ELF-1 (cell line): ENCODE data around the gene SCIN.

Experiments used
- DNase-seq: peaks from one replicate; pipeline ENCODE4 v3.0.0-alpha.2; 2016; ENCODE audit warnings: low read depth, low spot score

SCIN gene

DNA sequence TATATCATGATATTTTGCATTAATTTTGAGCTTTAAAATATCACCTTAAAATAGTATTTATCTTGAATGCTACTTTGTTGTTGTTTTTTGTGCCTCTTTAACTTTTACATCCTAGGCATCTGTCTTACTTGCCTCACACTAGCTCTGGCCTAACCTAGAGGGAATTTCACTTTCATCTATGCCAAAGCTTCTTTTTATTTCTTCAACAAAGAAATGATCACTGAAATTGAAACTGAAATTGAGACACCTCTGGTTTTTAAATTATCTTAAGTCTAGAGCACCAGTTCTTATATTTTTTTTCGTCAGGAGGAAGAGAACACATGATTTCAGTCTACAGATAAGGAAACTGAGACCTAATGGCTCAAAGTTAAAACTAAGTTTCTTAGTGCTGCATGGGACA lies 3.5 kb upstream of the SCIN start:
- no peak for DNase-seq

DNA sequence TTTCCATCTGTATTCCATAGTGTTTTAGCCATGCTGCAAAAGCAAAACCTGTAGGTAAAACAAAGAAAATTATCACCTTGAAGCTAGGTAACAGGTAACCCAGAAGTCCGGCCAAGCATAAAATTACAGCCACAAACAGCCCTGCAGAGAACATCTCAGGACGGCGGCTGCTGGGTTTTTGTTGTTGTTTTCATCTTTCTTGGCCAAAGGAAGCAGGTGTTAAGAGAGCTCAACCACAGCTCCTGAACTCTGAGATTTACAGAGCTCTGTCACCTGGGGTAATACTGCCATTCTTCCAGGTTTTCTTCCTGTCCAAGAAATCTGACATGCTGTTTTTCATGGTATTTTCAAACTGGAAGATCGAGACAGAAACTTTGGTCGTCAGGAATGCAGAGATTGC lies 847 bp upstream of the SCIN start:
- no peak for DNase-seq

DNA sequence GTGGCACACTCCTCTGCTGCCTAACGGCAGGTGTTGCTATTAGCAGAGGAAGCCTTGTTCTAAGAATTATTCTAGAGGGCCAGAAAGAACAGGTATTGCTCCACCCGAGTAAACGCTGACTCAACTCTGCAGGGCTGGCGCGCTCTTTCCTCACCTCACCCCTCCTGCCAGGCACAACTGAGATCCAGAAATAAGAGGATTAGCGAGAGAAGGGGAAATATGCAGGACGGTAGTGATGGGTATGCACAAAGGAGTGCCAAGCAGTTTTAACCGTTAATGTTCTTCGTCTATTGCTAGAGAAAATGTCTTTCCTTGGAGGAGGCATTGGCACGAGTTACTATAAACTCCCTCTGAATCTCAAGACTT lies 369 bp upstream of the SCIN start:
- DNase-seq = no peak

DNA sequence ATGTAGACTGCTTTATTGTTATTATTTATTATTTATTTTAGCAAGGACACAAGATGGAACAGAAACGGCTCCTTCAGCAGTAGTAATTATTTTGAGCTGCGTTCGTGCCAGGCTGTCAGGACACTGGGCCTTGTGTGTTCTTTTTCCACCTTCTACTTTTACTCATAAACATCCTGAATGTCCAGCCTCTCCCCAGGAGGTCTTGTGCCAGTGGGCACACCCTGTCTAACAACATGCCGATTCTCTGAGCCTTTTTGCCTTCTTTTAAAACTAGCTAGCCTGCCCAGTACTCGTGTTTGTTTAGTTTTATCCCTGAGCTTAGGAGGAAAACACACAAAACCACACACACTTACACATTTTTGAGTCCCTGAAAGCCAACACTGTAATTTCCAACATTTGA lies 1.2 kb downstream of the SCIN start:
- DNase-seq = no peak

DNA sequence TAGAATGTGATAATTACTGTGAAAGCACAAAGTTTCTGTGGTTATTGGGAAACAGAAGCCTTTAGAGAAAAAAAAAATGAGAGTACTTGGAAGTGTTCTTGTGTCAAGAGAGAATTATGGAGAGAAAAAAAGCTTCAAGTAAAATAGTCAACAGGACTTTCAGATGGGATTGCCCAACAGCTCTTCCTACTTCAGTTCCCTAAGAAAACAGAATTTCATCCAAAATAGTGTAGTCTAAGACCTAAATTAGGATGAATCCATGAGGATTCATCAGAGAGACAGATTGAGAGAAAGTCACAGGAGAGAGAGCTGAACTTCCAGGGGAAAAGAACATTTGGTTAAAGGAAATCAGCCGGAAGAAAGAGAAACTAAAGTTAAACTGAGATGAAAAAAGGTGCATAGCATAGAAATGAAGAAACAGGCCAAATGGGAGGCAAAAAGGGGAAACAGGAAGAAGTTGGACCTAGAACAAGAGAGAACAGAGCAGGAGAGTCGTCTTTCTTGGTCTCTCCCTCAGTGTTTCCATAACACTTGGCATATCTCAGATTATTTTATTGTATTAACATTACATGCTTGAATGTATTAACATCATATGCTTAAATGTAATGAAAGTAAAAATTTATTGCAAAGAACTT lies 2.5 kb downstream of the SCIN start:
- DNase-seq = no peak

DNA sequence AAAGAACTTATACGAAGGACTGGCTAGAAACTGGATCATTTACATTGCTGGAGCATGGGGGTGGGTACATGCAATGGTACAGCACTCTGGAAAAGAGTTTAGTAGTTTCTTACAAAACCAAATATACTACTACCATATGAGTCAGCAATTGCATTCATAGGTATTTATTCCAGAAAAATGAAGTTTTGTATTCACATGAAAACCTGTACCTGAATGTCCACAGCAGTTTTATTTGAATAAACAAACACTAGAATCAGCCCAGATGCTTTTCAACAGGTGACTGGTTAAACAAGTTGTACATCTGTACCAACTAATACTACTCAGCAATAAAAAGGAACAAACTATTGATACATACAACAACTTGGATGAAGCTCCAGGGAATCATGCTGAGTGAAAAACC lies 3.4 kb downstream of the SCIN start:
- no peak for DNase-seq

DNA sequence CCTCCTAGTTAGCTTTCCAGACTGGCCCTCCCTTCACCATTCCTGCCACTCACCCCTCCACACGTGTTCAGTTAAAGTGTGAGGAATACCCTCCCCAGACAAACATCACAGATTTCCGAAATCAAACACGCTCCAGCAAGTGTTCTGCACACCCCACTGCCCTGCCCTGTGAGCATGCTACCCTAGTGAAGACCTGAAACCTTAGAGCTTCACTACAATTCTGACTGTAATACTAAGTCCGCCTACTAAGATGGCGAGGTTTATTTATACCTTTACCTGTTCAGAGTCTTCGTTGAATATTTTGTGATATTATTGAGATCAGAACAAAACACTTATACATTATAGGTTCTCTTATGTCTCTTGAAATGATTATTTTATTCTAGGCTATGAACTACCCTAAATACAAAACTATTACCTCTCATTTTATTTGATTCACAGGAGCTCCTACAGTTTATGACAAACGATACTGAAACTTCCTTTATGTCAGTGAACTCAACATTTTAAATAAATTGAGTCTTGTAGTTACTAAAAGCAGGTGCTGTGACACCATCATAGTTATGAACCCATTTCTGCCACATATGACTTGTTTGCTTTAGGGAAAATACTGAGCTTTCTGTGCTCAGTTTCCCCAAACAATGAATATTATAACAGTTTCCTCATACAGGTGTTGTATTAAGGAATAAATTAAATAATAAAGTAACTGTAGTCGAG lies 8.6 kb downstream of the SCIN start:
- DNase-seq = no peak

DNA sequence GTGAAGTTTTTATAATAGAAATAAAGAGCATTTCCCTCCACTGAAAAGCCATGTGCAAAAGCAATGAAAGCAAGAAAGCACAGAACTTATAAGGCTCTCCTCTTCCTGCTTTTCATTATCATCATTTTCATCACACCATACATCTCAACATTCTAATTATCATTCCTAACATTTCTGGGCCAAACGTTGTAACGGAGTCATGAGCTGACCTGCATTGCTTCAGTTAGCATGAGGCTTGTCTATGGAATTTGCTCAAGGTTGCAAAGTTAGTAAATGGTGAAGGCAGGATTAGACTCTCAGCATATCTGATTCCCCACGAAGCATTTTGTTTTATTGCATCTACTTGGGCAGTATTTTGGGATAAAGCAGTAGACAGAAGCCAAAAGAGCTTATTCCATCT lies 11.4 kb downstream of the SCIN start:
- DNase-seq = no peak

DNA sequence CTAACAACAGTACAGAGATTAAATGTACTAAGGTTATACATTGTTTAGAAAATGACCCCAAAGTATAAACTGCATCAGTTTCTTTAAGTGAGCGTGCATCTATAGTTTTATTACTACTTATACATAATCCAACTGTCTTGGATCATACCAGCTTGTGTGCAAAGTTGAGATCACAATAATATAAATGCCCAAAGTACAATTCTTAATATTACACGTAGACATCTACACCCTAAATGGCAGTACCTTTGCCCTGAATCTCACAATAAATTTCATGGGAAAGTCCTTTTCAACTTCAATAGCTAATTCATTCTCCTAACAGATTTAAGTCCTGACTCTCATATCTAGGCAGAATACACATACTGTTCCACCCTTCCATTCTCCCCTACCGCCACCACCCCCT lies 11.8 kb downstream of the SCIN start:
- DNase-seq = no peak

DNA sequence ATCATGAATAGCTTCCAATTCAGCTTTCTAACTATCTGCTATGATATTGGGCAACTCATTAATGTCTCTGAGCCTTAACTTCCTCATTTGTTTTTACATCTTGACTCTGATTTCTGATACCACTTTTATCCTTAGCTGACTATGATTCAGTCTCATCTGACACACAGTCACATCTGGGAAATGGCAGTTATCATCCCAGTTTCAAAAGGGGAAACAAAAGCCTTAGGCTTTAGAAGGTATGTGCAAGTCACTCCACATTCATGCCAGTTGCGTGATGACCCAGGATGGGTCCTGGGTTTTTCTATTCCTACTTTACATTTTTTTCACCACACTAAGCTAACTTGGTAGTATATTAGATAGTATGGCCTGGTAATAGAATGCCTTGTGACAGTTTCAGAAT lies 12.7 kb downstream of the SCIN start:
- DNase-seq = no peak

DNA sequence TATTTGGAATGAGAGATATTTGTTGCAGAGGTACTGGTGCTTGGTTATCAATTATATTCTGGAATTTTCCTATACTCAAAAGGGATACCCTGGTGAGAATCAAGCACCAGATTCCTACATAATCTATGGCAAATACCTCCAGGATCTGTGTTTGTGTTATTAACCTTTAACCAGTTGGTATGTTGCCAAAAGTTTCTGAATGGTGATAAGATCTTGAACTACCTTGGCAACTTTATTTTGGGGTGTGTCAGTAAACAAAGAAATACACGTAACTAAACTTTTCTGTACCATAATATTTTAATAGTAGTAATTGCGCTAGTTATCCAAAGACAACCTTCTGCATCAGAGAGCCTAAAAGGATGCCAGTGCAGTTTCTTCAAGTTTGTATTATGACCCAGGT lies 13.4 kb downstream of the SCIN start:
- DNase-seq = no peak

DNA sequence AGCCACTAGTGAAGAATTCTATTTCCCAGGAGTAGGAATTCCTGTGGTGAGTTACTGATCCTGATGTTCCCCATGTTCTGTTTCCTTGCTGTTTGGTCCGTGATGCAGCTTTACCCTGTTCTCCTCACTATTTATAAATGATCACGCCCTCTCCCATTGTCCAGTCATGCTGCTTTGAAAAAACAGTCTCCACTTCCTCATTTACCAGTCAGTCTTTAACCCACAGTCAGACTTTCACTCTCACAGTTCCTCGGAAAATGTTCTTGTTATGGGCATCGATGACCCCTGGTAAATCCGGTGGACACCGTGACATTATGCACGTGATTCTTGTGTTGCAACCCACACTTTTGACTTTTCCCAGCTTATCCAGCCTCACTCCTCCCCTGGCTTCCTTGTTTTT lies 14.4 kb downstream of the SCIN start:
- DNase-seq = no peak

DNA sequence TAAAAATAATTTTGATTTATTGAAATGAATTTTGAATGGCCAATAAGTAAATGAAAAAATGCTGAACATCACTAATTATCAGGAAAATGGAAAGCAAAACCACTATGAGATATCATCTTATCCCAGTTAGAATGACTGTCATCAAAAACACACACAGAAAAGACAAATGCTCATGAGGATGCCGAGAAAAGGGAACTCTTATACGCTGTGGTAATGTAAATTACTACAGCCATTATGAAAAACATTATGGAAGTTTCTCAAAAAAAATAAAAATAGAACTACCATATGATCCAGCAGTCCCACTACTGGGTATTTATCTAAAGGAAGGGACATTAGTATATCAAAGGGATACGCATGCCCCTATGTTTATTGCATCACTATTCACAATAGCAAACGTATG lies 15.8 kb downstream of the SCIN start:
- DNase-seq = no peak

DNA sequence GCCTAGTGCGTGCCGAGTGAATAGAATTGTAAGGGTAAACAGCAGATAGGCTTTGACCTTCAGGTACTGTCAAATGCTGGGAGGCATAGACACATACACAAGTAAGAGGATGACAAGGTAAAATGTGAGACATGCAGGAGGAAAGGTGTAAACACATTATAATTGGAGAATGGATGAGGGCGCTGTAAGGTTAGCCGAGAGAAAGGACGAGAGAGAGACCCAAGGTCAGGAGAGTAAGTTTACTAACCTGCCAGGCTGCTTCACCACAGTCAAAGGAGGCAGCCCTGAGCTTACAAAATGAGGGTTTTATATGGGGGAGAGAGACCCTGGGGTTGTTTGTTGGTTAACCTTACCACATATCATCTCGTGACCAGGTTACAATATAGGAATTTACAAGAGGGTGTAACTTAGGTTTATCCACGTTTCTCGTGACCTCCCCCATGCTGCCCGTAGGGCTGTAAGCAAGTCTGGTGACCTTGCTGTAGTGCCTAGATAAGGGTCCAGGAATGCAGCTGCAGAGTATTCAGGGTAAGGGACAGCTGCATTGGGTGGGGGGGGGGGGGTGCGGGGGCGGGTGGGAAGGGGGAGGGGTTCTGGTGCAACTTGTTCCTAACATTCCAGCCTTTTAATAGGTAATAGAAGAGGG lies 17.9 kb downstream of the SCIN start:
- no peak for DNase-seq

DNA sequence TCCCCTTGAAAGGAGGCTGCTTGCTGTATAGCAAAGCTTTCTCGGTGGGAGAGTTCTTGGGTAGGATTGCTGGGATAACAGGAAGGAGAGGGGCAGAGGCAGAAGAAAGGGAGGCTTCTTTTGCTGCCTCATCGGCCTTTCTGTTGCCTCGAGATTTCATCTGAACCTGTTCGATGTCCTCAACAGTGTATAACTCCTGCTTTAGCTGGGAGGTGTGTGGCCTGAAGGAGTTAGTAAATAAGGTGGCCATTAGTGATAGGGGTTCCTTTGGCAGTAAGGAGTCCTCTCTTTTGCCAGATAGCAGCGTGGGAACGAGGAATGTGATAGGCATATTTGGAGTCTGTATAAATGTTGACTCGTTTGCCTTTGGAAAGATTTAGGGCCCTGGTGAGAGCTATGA lies 20.0 kb downstream of the SCIN start:
- DNase-seq = no peak

DNA sequence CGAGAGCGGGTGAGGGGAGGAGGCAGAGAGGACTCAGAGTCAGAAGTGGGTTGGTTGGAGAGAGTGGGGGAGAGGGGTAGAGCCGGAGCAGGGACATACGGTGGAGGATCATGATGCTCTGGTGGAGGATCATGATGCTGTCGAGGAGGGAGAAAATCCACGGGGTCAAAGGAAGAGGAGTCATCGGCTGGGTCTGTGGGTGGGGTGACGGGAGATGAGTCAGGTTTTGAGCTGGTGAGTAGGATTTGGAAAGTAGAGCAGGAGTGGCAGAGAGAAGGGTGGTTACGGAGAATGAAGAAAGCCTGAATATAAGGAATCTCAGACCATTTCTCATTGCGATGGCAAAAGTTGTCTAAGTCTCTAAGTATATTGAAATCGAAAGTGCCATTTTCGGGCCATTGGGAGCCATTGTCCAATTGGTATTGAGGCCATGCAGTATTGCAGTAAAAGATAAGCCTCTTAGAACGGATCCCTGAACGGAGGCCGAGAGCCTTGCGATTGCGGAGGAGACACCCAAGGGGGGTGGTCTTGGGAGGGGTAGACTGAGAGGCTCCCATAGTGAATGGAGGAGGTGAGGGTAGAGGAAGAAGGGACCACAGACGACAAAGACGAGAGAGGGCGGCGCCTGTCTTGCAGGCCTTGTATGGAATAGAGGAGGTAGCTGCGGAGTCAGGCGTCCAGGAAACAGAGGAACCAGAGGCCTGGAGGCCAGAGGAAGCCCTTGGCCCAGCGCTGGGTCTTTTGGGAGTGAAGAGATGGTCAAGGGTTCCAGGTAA lies 23.8 kb downstream of the SCIN start:
- DNase-seq = no peak

DNA sequence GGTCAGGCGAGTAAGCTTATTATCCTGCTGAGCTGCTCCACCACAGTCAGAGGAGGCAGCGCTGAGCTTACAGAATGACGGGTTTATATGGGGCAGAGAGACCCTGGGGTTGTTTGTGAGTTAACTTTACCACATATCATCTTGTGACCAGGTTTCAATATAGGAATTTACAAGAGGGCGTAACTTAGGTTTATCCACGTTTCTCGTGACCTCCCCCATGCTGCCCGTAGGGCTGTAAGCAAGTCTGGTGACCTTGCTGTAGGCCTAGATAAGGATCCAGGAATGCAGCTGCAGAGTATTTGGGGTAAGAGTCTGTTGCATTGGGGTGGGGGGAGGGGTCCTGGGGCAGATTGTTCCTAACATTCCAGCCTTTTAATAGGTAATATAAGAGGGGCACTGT lies 24.6 kb downstream of the SCIN start:
- DNase-seq = no peak

DNA sequence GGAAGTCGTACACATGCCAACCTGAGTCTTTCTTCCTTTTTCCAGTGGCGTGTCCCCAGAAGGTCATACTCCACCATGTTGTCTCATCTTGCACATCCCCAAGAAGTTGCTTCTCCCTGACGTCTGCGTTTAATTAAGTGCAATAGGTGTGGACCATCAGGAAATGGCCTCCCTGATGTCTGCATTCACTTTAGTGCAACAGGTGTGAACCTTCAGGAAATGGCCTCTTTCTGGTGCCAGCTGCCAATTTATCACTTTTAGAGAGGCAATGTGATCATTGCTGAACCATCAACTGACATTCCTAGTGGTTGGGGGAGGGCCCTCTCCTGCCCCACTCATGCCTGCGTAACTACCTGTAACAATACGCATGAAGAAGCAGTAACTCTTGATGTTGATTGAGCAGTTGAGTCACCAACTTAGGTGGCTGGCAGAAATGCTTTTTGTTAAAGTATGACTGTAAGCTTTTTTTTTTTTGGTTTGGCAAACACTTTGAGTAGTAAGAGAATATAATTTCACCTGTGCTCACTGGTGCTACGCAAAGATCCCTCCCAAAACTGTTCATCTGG lies 25.8 kb downstream of the SCIN start:
- no peak for DNase-seq

DNA sequence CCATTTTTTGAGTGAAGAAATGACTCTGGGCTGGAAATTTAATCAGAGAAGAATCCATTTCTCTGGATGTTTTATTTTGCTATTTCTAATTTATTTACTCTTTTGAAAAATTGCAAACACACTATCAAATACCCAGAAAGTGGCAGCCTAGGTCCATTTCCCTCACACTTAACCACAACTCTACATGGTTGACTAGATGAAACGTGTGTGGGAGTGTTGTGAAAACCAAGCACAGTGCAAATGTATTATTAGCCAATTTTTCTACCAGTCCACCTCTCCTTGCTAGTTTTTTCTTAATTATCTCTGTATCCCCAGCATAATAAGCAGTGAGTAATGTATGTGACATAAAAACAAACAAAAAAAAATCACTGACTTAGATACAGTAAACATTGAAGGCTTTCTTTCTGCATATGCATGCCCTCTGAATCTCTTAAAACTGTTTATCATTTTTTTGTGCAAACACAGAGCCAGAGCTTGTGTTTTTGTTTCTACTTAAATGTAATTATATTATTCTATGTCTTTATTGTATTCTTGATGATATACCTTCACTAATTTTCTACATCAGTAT lies 30.9 kb downstream of the SCIN start:
- no peak for DNase-seq

DNA sequence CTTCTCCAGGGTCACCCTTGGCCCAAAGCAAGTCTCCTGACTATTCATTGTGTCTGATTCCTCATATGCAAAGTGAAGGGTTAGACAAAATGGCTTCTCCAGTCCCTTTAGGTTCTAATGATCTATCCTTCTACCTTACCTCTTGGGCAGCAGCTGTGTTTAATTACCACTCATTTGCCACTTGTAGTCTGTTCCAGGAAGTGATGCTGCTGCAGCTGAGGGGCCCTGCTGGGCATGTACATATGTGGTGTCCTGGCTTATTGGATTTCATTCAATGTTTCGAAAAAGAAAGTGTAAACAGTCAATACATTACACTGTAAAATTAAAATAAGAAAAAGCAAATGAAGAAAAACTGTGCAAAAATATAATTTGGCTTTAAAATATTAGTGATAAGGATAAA lies 36.6 kb downstream of the SCIN start:
- DNase-seq = no peak

DNA sequence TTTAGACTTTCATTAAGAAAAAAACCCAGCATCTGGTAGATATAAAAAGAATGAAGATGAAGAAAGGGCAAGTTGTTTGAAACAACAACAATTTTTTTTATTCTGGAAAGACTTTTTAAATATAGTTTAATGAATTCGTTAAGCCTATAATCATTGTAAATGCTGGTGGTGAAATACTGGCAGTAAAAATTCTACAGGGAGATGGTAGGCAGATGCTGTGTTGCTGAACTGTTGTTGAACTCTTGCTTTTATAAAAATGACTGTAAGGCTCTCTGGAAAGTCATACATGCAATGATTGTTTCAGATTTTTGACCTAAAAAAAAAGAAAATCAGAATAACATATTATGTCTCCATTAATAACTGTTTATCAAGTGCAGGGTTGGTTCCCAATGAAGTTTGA lies 39.0 kb downstream of the SCIN start:
- no peak for DNase-seq

DNA sequence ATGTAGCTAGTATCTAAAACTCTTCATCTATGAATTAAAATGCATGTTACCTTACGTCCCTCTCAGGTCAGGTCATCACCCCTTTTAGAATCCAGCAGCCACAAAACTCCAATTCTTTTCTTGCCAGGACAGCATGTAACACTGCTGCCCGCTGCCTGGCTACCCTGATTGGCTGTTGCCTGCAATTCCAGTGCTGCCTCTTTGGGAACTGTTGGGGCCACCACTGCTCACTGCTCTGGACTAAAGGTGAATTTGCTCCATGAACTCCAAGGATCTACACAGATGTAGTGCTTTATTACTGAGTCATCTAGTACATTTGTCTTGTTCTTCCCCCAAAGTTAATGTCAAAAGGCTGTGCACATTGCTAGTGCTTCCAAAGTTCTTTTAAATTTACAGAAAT lies 40.4 kb downstream of the SCIN start:
- no peak for DNase-seq
